ENCODE results near the gene UBE2F. TPM values are rescaled to one million over a fixed set of nuclear protein-coding genes. Genes with fewer than 3 reads are reported as not detected.

UBE2F gene
- total and polyA plus RNA-seq, 9 donors = 20.3 to 48.4 (median 23.8) TPM

- peak in 1 of 5 donors; percentile 20 for DNase-seq
- TF ChIP-seq EP300 (IDR thresholded peaks at IDR 0.05) (no peak), POLR2A (IDR thresholded peaks at IDR 0.05) (no peak), CTCF (IDR thresholded peaks at IDR 0.05) (no peak)
- intact Hi-C loops (cut with DNase I) = no loop called here
- no peaks in the 10 kb centered on the region for H3K4me1 ChIP-seq (ENCODE audit: insufficient read depth)
- 40 to 51% (median 48%) methylated on average over 9 of the region's 9 CpGs for WGBS, 3 donors
- H3K9me3 ChIP-seq = no peaks in the 10 kb centered on the region
- H3K27me3 ChIP-seq = no peaks in the 10 kb centered on the region
- H3K4me3 ChIP-seq = no peak overlapping the region
- no peak overlapping the region for H3K27ac ChIP-seq
- no peaks in the 10 kb centered on the region for H3K36me3 ChIP-seq
Measured at GRCh38 chr2:237996021-237996593, 29.3 kb downstream of the UBE2F start.

GRCh38 chr2:237997521-237997920 is 30.7 kb downstream of the UBE2F start:
- no peak for TF ChIP-seq EP300 (IDR thresholded peaks at IDR 0.05)
- no peak for TF ChIP-seq CTCF (IDR thresholded peaks at IDR 0.05)
- no peak for TF ChIP-seq POLR2A (IDR thresholded peaks at IDR 0.05)

GRCh38 chr2:237998530-237998929 is 31.7 kb downstream of the UBE2F start:
- no peaks in the 10 kb centered on the region for H3K36me3 ChIP-seq
- DNase-seq = no peak
- intact Hi-C loops (cut with DNase I) = no loop called here
- no peaks in the 10 kb centered on the region for H3K27me3 ChIP-seq
- H3K4me3 ChIP-seq = no peak overlapping the region
- whole genome bisulfite sequencing, 3 donors = 58 to 81% (median 61%) methylated on average over 4 of the region's 4 CpGs
- TF ChIP-seq EP300 (IDR thresholded peaks at IDR 0.05) (no peak), POLR2A (IDR thresholded peaks at IDR 0.05) (no peak), CTCF (IDR thresholded peaks at IDR 0.05) (no peak)
- H3K27ac ChIP-seq = no peak overlapping the region
- H3K4me1 ChIP-seq (ENCODE audit: insufficient read depth) = no peaks in the 10 kb centered on the region
- H3K9me3 ChIP-seq = no peaks in the 10 kb centered on the region

More at GRCh38 chr2:237997521-237997920, 30.7 kb downstream of the UBE2F start:
- no peak for DNase-seq
- no peaks in the 10 kb centered on the region for H3K4me1 ChIP-seq (ENCODE audit: insufficient read depth)
- no peak overlapping the region for H3K4me3 ChIP-seq
- no peaks in the 10 kb centered on the region for H3K36me3 ChIP-seq
- WGBS, 3 donors = 72 to 84% (median 81%) methylated on average over 4 of the region's 4 CpGs
- no peaks in the 10 kb centered on the region for H3K9me3 ChIP-seq
- intact Hi-C loops (cut with DNase I) = no loop called here
- no peaks in the 10 kb centered on the region for H3K27me3 ChIP-seq
- no peak overlapping the region for H3K27ac ChIP-seq

- TF ChIP-seq CTCF (IDR thresholded peaks at IDR 0.05) = no peak
- no peak for TF ChIP-seq POLR2A (IDR thresholded peaks at IDR 0.05)
- TF ChIP-seq EP300 (IDR thresholded peaks at IDR 0.05) = no peak
- no peak overlapping the region for H3K4me3 ChIP-seq
- H3K36me3 ChIP-seq = no peaks in the 10 kb centered on the region
- H3K9me3 ChIP-seq = no peaks in the 10 kb centered on the region
- no peaks in the 10 kb centered on the region for H3K4me1 ChIP-seq (ENCODE audit: insufficient read depth)
- DNase-seq = no peak
- no peaks in the 10 kb centered on the region for H3K27me3 ChIP-seq
- intact Hi-C loops (cut with DNase I) = no loop called here
- no peak overlapping the region for H3K27ac ChIP-seq
- 87 to 95% (median 93%) methylated on average over 7 of the region's 7 CpGs for WGBS, 3 donors
Measured at GRCh38 chr2:238003234-238004031, 36.6 kb downstream of the UBE2F start.

All from ovary (tissue), 9 donors.